ENCODE measurements around the gene OR1J4. TPM values are rescaled to one million over a fixed set of nuclear protein-coding genes. Genes with fewer than 3 reads are reported as not detected.
A peak's percentile ranks its signal among the peaks of the same experiment; 100 is the strongest.

The OR1J4 gene
- total RNA-seq, 1 donor from 2014 or later = not detected

GRCh38 chr9:122479062-122479461, 39.9 kb upstream of the OR1J4 start:
- Histone ChIP-seq H3K27ac (no peak overlapping the region), H3K4me3 (no peak overlapping the region), H3K27me3 (no peaks in the 10 kb centered on the region), H3K4me1 (no peaks in the 10 kb centered on the region), H3K36me3 (no peaks in the 10 kb centered on the region), H3K9me3 (no peaks in the 10 kb centered on the region)
- DNase-seq (ENCODE audit: extremely low spot score in 2 of 2) = no peak
- TF ChIP-seq, protein P1, sequence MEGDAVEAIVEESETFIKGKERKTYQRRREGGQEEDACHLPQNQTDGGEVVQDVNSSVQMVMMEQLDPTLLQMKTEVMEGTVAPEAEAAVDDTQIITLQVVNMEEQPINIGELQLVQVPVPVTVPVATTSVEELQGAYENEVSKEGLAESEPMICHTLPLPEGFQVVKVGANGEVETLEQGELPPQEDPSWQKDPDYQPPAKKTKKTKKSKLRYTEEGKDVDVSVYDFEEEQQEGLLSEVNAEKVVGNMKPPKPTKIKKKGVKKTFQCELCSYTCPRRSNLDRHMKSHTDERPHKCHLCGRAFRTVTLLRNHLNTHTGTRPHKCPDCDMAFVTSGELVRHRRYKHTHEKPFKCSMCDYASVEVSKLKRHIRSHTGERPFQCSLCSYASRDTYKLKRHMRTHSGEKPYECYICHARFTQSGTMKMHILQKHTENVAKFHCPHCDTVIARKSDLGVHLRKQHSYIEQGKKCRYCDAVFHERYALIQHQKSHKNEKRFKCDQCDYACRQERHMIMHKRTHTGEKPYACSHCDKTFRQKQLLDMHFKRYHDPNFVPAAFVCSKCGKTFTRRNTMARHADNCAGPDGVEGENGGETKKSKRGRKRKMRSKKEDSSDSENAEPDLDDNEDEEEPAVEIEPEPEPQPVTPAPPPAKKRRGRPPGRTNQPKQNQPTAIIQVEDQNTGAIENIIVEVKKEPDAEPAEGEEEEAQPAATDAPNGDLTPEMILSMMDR (IDR thresholded peaks at IDR 0.05) = no peak
- TF ChIP-seq POLR2A (IDR thresholded peaks at IDR 0.05) (no peak), POLR2AphosphoS5 (IDR thresholded peaks at IDR 0.05; ENCODE audit: insufficient read depth in 1 of 2, low read depth in 1 of 2) (no peak)
- intact Hi-C loops (cut with DNase I) = no loop called here

GRCh38 chr9:122498883-122499288, 20.1 kb upstream of the OR1J4 start:
- intact Hi-C loops (cut with DNase I) = no loop called here
- DNase-seq (ENCODE audit: extremely low spot score in 2 of 2) = no peak
- Histone ChIP-seq H3K4me3 (no peak overlapping the region), H3K27me3 (no peaks in the 10 kb centered on the region), H3K36me3 (no peaks in the 10 kb centered on the region), H3K27ac (no peak overlapping the region), H3K9me3 (no peaks in the 10 kb centered on the region), H3K4me1 (no peaks in the 10 kb centered on the region)
- TF ChIP-seq, protein P1 (IDR thresholded peaks at IDR 0.05) = peak in 2 of 3 experiments; percentile 22 to 23
- no peak for TF ChIP-seq POLR2AphosphoS5 (IDR thresholded peaks at IDR 0.05; ENCODE audit: insufficient read depth in 1 of 2, low read depth in 1 of 2)
- TF ChIP-seq POLR2A (IDR thresholded peaks at IDR 0.05) = no peak

- Histone ChIP-seq H3K27ac (no peak overlapping the region), H3K9me3 (no peaks in the 10 kb centered on the region), H3K4me1 (no peaks in the 10 kb centered on the region), H3K4me3 (no peak overlapping the region), H3K36me3 (no peaks in the 10 kb centered on the region), H3K27me3 (no peaks in the 10 kb centered on the region)
- TF ChIP-seq POLR2AphosphoS5 (IDR thresholded peaks at IDR 0.05; ENCODE audit: insufficient read depth in 1 of 2, low read depth in 1 of 2) (no peak), POLR2A (IDR thresholded peaks at IDR 0.05) (no peak)
- TF ChIP-seq, protein P1 (IDR thresholded peaks at IDR 0.05) = no peak
- DNase-seq (ENCODE audit: extremely low spot score in 2 of 2) = no peak
- intact Hi-C loops (cut with DNase I) = no loop called here
Observed at GRCh38 chr9:122506964-122507363, 12.0 kb upstream of the OR1J4 start.

- Histone ChIP-seq H3K9me3 (no peaks in the 10 kb centered on the region), H3K4me3 (no peak within 1 kb of the TSS), H3K36me3 (no peaks in the 10 kb centered on the region), H3K27me3 (no peaks in the 10 kb centered on the region), H3K4me1 (no peaks in the 10 kb centered on the region), H3K27ac (no peak within 1 kb of the TSS)
- DNase-seq (ENCODE audit: extremely low spot score in 2 of 2) = no peak
- TF ChIP-seq POLR2AphosphoS5 (IDR thresholded peaks at IDR 0.05; ENCODE audit: insufficient read depth in 1 of 2, low read depth in 1 of 2) (no peak), POLR2A (IDR thresholded peaks at IDR 0.05) (no peak)
- TF ChIP-seq, protein P1 (IDR thresholded peaks at IDR 0.05) = no peak
- intact Hi-C loops (cut with DNase I) = no loop called here
Observed at GRCh38 chr9:122510502-122510901, 8.4 kb upstream of the OR1J4 start, which contains the start of gene OR1J2. OR1J2 (plus strand) TSS chr9:122510802; CDS start chr9:122510802, 0 bp downstream.

- Histone ChIP-seq H3K4me1 (no peaks in the 10 kb centered on the region), H3K36me3 (no peaks in the 10 kb centered on the region), H3K9me3 (no peaks in the 10 kb centered on the region), H3K4me3 (no peak overlapping the region), H3K27ac (no peak overlapping the region), H3K27me3 (no peaks in the 10 kb centered on the region)
- TF ChIP-seq POLR2A (IDR thresholded peaks at IDR 0.05) = no peak
- TF ChIP-seq POLR2AphosphoS5 (IDR thresholded peaks at IDR 0.05; ENCODE audit: insufficient read depth in 1 of 2, low read depth in 1 of 2) = no peak
- TF ChIP-seq, protein P1 (IDR thresholded peaks at IDR 0.05) = no peak
- intact Hi-C loops (cut with DNase I) = no loop called here
- DNase-seq (ENCODE audit: extremely low spot score in 2 of 2) = no peak
Observed at GRCh38 chr9:122518226-122518625, 715 bp upstream of the OR1J4 start.

All from vagina (tissue), 2 donors.